Ovary (tissue), 3 donors: ENCODE measurements around the gene GYS1.
"Not testable (repeated sequence)": the region's sequence is repeated elsewhere in the genome, so short reads cannot be mapped to it uniquely, and the experiment has no call there.

Source experiments
- CTCF ChIP-seq, 3 donors: fragments of 450-650 bp in 2 of 3; fragments of 200-600 bp in 1 of 3; IDR thresholded peaks; one replicate each; pipeline versions ENCODE4 v1.5.1 to v1.8.0; 2016 to 2022; ENCODE audit warnings: antibody characterized with exemption in 3 of 3, mild to moderate bottlenecking in 1 of 3
- EP300 ChIP-seq: sonication (generic); formaldehyde crosslinking; IDR thresholded peaks from one replicate; pipeline ENCODE4 v1.6.1; 2017; ENCODE audit warnings: antibody characterized with exemption
- POLR2A ChIP-seq: fragments of 450-650 bp; IDR thresholded peaks from one replicate; pipeline ENCODE4 v1.6.1; 2017; ENCODE audit warnings: antibody characterized with exemption, mild to moderate bottlenecking, moderate library complexity
- donor health status: DM: no; HTN: no; CAD: no.

- TF ChIP-seq POLR2A; CTCF (IDR thresholded peaks at IDR 0.05); EP300: not testable (repeated sequence)
Measured at GRCh38 chr19:49030323-49030722, 37.2 kb upstream of the GYS1 start.
